GM23338 (cell line): ENCODE results near the gene GPR162. TPM values are rescaled to one million over a fixed set of nuclear protein-coding genes. Genes with fewer than 3 reads are reported as not detected.

Experiments used
- ATAC-seq: fragments of 200-7000 bp; cut with Tn5 transposase; 3 replicates; pipeline ENCODE4 v1.9.1; 2020
- DNase-seq: peaks from one replicate; pipeline ENCODE4 v3.0.0-alpha.2; 2015; ENCODE audit warnings: low spot score
- H2AFZ ChIP-seq: fragments of 200-600 bp; sonication (generic); 2 replicates; pipeline ENCODE4 v1.8.0; 2016; ENCODE audit warnings: antibody characterized with exemption, mild to moderate bottlenecking, moderate library complexity
- H3F3A ChIP-seq: fragments of 200-600 bp; sonication (generic); replicated peaks from 2 replicates; pipeline ENCODE4 v1.8.0; 2017; ENCODE audit warnings: antibody characterized with exemption, mixed run types, low read depth
- H3K27ac ChIP-seq: fragments of 200-600 bp; sonication (generic); 2 replicates; pipeline ENCODE4 v1.6.1; 2016; ENCODE audit warnings: low read depth
- H3K27me3 ChIP-seq: fragments of 200-600 bp; sonication (generic); 2 replicates; pipeline ENCODE4 v1.8.0; 2016; ENCODE audit warnings: mild to moderate bottlenecking, mixed run types, moderate library complexity; ENCODE audit not compliant: insufficient read depth
- H3K36me3 ChIP-seq: fragments of 200-600 bp; sonication (generic); 2 replicates; pipeline ENCODE4 v1.8.0; 2016; ENCODE audit warnings: mild to moderate bottlenecking; ENCODE audit not compliant: insufficient read depth
- H3K4me1 ChIP-seq: fragments of 200-600 bp; sonication (generic); 2 replicates; pipeline ENCODE4 v1.8.0; 2016; ENCODE audit warnings: mild to moderate bottlenecking, moderate library complexity; ENCODE audit not compliant: insufficient read depth
- H3K4me2 ChIP-seq: fragments of 200-600 bp; sonication (generic); 2 replicates; pipeline ENCODE4 v1.7.1; 2017; ENCODE audit warnings: mixed run types
- H3K4me3 ChIP-seq: fragments of 200-600 bp; sonication (generic); 2 replicates; pipeline ENCODE4 v1.6.1; 2016; ENCODE audit warnings: mixed run types
- H3K79me2 ChIP-seq: fragments of 200-600 bp; sonication (generic); replicated peaks from 2 replicates; pipeline ENCODE4 v1.8.0; 2017; ENCODE audit warnings: mild to moderate bottlenecking; ENCODE audit not compliant: insufficient read depth
- H3K9me2 ChIP-seq: fragments of 200-600 bp; sonication (generic); 2 replicates; pipeline ENCODE4 v1.8.0; 2017; ENCODE audit not compliant: insufficient read depth
- H4K20me1 ChIP-seq: fragments of 200-600 bp; sonication (generic); replicated peaks from 2 replicates; pipeline ENCODE4 v1.8.0; 2017; ENCODE audit warnings: mild to moderate bottlenecking; ENCODE audit not compliant: insufficient read depth
- H3K27ac Mint-ChIP-seq: 2 replicates; pipeline ENCODE4 v1.8.0; 2020; ENCODE audit warnings: inconsistent platforms, mild to moderate bottlenecking, moderate library complexity, mixed read lengths
- H3K27me3 Mint-ChIP-seq: 3 replicates; pipeline ENCODE4 v1.8.0; 2022; ENCODE audit warnings: low read depth, mild to moderate bottlenecking, moderate library complexity, mixed read lengths, inconsistent platforms; ENCODE audit not compliant: insufficient read depth, poor library complexity
- H3K36me3 Mint-ChIP-seq: 3 replicates; pipeline ENCODE4 v1.8.0; 2021; ENCODE audit warnings: low read depth, mild to moderate bottlenecking, inconsistent platforms, moderate library complexity, mixed read lengths
- H3K4me1 Mint-ChIP-seq: 3 replicates; pipeline ENCODE4 v1.8.0; 2020; ENCODE audit warnings: mild to moderate bottlenecking, inconsistent platforms, mixed read lengths
- H3K4me3 Mint-ChIP-seq: 3 replicates; pipeline ENCODE4 v1.8.0; 2021; ENCODE audit warnings: moderate library complexity, mild to moderate bottlenecking, inconsistent platforms, mixed read lengths
- H3K9me3 Mint-ChIP-seq: 3 replicates; pipeline ENCODE4 v1.8.0; 2020; ENCODE audit warnings: moderate library complexity, mild to moderate bottlenecking, inconsistent platforms, mixed read lengths
- CREB1 ChIP-seq: fragments of 250-450 bp; sonication (Bioruptor Pico); IDR thresholded peaks from 2 replicates; pipeline ENCODE4 v1.5.0; 2020; ENCODE audit warnings: low read depth, mild to moderate bottlenecking, moderate library complexity
- EZH2 ChIP-seq: fragments of 200-600 bp; sonication (generic); IDR thresholded peaks from one replicate; pipeline ENCODE4 v1.8.0; 2017; ENCODE audit warnings: antibody characterized with exemption, mild to moderate bottlenecking, low read depth; ENCODE audit not compliant: unreplicated experiment
- EZH2phosphoT487 ChIP-seq: fragments of 200-600 bp; sonication (generic); IDR thresholded peaks from one replicate; pipeline ENCODE4 v1.8.1; 2018; ENCODE audit warnings: antibody characterized with exemption; ENCODE audit not compliant: unreplicated experiment
- JUNB ChIP-seq: IDR thresholded peaks from one replicate; pipeline ENCODE4 v1.6.1; 2016; ENCODE audit warnings: antibody characterized with exemption; ENCODE audit not compliant: unreplicated experiment
- NANOG ChIP-seq: IDR thresholded peaks from 2 replicates; pipeline ENCODE4 v1.6.1; 2016; ENCODE audit warnings: antibody characterized with exemption, borderline replicate concordance
- POLR2AphosphoS5 ChIP-seq: IDR thresholded peaks from 2 replicates; pipeline ENCODE4 v1.6.1; 2016; ENCODE audit warnings: antibody characterized with exemption, low read depth
- STAT1 ChIP-seq: IDR thresholded peaks from one replicate; pipeline ENCODE4 v1.6.1; 2016; ENCODE audit warnings: antibody characterized with exemption; ENCODE audit not compliant: unreplicated experiment
- ZNF114 ChIP-seq: fragments of 250-450 bp; sonication (Bioruptor Pico); IDR thresholded peaks from 2 replicates; pipeline ENCODE4 v1.5.0; 2020; ENCODE audit warnings: mild to moderate bottlenecking, moderate library complexity
- ZNF331 ChIP-seq: fragments of 250-450 bp; sonication (Bioruptor Pico); IDR thresholded peaks from 2 replicates; pipeline ENCODE4 v1.5.0; 2020; ENCODE audit warnings: low read depth, mild to moderate bottlenecking, moderate library complexity
- polyA plus RNA-seq: library from polyadenylated mRNA; unstranded; fragments of >200 nt; fragmentation: Nextera tagmentation; extraction: Ambion mirVana; gene quantifications from 2 replicates; pipeline ENCODE4 v1.2.1, GENCODE V29; 2016
- total RNA-seq: library from RNA; depleted of rRNA; stranded (reverse); fragments of >200 nt; shearing (Covaris generic); gene quantifications from 2 replicates; pipeline ENCODE4 v1.2.3, GENCODE V29; 2014
- TF ChIP-seq, protein P1 (sequence below), 2 experiments: fragments of 200-600 bp in 1 of 2; sonication (generic) in 1 of 2; conservative IDR thresholded peaks; 2 replicates each; pipeline versions ENCODE4 v1.5.1 to v1.6.1; 2016 to 2017; ENCODE audit warnings: antibody characterized with exemption in 2 of 2, low read depth in 2 of 2, mild to moderate bottlenecking in 2 of 2, moderate library complexity in 1 of 2
- TF ChIP-seq, protein P2 (sequence below): fragments of 250-450 bp; sonication (Bioruptor Pico); IDR thresholded peaks from 2 replicates; pipeline ENCODE4 v1.5.0; 2020; ENCODE audit warnings: mild to moderate bottlenecking, moderate library complexity
- TF ChIP-seq, protein P3 (sequence below): IDR thresholded peaks from one replicate; pipeline ENCODE4 v1.6.1; 2018; ENCODE audit warnings: antibody characterized with exemption; ENCODE audit not compliant: unreplicated experiment
- TF ChIP-seq, protein P4 (sequence below): IDR thresholded peaks from 2 replicates; pipeline ENCODE4 v1.6.1; 2016; ENCODE audit warnings: antibody characterized with exemption

GPR162 gene
- total and polyA plus RNA-seq, 2 experiments from 2014 or later, result 4.7 to 5.0 TPM

DNA sequence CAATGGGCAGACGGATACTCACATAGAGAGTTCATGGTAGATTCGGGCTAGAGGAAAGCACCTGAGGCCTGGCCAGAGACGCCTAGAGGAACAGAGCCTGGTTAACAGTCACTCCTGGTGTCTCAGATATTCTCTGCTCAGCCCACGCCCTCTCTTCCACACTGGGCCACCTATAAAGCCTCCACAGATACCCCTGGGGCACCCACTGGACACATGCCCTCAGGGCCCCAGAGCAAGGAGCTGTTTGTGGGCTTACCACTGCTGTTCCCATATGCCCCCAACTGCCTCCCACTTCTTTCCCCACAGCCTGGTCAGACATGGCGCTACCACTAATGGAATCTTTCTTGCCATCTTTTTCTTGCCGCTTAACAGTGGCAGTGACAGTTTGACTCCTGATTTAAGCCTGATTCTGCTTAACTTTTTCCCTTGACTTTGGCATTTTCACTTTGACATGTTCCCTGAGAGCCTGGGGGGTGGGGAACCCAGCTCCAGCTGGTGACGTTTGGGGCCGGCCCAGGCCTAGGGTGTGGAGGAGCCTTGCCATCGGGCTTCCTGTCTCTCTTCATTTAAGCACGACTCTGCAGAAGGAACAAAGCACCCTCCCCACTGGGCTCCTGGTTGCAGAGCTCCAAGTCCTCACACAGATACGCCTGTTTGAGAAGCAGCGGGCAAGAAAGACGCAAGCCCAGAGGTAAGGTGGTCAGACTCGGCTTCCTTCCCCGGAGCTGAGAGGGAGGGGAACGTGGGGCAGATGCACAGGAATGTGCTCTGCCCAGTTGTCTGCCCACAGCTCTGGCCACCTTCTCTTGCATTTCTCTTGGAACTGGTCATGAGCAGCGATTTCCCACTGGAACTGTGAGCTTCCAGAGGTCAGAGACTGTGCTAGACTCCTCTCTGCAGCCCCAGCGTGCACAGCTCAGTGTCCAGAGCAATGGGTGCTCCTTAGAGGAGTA is 32.4 kb upstream of the GPR162 start, which contains the start of gene CD4:
CD4 (plus strand) TSS at position 557 of the 953 bp plus-strand sequence. CDS start 10,611 bp downstream, outside the sequence.
- Mint-ChIP-seq H3K27me3 (peaks cover 12% of the 10 kb centered on the region), H3K9me3 (no peaks in the 10 kb centered on the region), H3K27ac (no peak within 1 kb of the TSS), H3K4me1 (peaks cover 29% of the 10 kb centered on the region), H3K36me3 (no peaks in the 10 kb centered on the region; the same call in 2 of the 3 replicates), H3K4me3 (no peak within 1 kb of the TSS; the same call in 2 of the 3 replicates)
- peak within 1 kb of the TSS; percentile 55; the same call in 1 of the 2 replicates for H3K4me2 ChIP-seq
- ATAC-seq (peak; percentile 50), DNase-seq (peak; percentile 53)
- no peaks in the 10 kb centered on the region for H3K79me2 ChIP-seq
- H3K9me2 ChIP-seq, result no peaks in the 10 kb centered on the region
- H3K4me1 ChIP-seq, result peaks cover 22% of the 10 kb centered on the region
- TF ChIP-seq JUNB (no peak), ZNF114 (CRISPR knock-in tag) (no peak), CREB1 (CRISPR knock-in tag) (no peak), EZH2phosphoT487 (no peak), STAT1 (no peak), NANOG (no peak), ZNF331 (no peak), POLR2AphosphoS5 (no peak), EZH2 (no peak)
- TF ChIP-seq, protein P1, sequence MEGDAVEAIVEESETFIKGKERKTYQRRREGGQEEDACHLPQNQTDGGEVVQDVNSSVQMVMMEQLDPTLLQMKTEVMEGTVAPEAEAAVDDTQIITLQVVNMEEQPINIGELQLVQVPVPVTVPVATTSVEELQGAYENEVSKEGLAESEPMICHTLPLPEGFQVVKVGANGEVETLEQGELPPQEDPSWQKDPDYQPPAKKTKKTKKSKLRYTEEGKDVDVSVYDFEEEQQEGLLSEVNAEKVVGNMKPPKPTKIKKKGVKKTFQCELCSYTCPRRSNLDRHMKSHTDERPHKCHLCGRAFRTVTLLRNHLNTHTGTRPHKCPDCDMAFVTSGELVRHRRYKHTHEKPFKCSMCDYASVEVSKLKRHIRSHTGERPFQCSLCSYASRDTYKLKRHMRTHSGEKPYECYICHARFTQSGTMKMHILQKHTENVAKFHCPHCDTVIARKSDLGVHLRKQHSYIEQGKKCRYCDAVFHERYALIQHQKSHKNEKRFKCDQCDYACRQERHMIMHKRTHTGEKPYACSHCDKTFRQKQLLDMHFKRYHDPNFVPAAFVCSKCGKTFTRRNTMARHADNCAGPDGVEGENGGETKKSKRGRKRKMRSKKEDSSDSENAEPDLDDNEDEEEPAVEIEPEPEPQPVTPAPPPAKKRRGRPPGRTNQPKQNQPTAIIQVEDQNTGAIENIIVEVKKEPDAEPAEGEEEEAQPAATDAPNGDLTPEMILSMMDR (conservative IDR thresholded peaks at IDR 0.05; ENCODE audit: low read depth in 2 of 2), result no peak
- TF ChIP-seq, protein P2, sequence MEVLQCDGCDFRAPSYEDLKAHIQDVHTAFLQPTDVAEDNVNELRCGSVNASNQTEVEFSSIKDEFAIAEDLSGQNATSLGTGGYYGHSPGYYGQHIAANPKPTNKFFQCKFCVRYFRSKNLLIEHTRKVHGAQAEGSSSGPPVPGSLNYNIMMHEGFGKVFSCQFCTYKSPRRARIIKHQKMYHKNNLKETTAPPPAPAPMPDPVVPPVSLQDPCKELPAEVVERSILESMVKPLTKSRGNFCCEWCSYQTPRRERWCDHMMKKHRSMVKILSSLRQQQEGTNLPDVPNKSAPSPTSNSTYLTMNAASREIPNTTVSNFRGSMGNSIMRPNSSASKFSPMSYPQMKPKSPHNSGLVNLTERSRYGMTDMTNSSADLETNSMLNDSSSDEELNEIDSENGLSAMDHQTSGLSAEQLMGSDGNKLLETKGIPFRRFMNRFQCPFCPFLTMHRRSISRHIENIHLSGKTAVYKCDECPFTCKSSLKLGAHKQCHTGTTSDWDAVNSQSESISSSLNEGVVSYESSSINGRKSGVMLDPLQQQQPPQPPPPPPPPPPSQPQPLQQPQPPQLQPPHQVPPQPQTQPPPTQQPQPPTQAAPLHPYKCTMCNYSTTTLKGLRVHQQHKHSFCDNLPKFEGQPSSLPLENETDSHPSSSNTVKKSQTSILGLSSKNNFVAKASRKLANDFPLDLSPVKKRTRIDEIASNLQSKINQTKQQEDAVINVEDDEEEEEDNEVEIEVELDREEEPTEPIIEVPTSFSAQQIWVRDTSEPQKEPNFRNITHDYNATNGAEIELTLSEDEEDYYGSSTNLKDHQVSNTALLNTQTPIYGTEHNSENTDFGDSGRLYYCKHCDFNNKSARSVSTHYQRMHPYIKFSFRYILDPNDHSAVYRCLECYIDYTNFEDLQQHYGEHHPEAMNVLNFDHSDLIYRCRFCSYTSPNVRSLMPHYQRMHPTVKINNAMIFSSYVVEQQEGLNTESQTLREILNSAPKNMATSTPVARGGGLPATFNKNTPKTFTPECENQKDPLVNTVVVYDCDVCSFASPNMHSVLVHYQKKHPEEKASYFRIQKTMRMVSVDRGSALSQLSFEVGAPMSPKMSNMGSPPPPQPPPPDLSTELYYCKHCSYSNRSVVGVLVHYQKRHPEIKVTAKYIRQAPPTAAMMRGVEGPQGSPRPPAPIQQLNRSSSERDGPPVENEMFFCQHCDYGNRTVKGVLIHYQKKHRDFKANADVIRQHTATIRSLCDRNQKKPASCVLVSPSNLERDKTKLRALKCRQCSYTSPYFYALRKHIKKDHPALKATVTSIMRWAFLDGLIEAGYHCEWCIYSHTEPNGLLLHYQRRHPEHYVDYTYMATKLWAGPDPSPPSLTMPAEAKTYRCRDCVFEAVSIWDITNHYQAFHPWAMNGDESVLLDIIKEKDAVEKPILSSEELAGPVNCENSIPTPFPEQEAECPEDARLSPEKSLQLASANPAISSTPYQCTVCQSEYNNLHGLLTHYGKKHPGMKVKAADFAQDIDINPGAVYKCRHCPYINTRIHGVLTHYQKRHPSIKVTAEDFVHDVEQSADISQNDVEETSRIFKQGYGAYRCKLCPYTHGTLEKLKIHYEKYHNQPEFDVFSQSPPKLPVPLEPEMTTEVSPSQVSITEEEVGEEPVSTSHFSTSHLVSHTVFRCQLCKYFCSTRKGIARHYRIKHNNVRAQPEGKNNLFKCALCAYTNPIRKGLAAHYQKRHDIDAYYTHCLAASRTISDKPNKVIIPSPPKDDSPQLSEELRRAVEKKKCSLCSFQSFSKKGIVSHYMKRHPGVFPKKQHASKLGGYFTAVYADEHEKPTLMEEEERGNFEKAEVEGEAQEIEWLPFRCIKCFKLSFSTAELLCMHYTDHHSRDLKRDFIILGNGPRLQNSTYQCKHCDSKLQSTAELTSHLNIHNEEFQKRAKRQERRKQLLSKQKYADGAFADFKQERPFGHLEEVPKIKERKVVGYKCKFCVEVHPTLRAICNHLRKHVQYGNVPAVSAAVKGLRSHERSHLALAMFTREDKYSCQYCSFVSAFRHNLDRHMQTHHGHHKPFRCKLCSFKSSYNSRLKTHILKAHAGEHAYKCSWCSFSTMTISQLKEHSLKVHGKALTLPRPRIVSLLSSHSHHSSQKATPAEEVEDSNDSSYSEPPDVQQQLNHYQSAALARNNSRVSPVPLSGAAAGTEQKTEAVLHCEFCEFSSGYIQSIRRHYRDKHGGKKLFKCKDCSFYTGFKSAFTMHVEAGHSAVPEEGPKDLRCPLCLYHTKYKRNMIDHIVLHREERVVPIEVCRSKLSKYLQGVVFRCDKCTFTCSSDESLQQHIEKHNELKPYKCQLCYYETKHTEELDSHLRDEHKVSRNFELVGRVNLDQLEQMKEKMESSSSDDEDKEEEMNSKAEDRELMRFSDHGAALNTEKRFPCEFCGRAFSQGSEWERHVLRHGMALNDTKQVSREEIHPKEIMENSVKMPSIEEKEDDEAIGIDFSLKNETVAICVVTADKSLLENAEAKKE (CRISPR knock-in tag), result no peak
- TF ChIP-seq, protein P3, sequence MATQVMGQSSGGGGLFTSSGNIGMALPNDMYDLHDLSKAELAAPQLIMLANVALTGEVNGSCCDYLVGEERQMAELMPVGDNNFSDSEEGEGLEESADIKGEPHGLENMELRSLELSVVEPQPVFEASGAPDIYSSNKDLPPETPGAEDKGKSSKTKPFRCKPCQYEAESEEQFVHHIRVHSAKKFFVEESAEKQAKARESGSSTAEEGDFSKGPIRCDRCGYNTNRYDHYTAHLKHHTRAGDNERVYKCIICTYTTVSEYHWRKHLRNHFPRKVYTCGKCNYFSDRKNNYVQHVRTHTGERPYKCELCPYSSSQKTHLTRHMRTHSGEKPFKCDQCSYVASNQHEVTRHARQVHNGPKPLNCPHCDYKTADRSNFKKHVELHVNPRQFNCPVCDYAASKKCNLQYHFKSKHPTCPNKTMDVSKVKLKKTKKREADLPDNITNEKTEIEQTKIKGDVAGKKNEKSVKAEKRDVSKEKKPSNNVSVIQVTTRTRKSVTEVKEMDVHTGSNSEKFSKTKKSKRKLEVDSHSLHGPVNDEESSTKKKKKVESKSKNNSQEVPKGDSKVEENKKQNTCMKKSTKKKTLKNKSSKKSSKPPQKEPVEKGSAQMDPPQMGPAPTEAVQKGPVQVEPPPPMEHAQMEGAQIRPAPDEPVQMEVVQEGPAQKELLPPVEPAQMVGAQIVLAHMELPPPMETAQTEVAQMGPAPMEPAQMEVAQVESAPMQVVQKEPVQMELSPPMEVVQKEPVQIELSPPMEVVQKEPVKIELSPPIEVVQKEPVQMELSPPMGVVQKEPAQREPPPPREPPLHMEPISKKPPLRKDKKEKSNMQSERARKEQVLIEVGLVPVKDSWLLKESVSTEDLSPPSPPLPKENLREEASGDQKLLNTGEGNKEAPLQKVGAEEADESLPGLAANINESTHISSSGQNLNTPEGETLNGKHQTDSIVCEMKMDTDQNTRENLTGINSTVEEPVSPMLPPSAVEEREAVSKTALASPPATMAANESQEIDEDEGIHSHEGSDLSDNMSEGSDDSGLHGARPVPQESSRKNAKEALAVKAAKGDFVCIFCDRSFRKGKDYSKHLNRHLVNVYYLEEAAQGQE, result no peak
- TF ChIP-seq, protein P4, sequence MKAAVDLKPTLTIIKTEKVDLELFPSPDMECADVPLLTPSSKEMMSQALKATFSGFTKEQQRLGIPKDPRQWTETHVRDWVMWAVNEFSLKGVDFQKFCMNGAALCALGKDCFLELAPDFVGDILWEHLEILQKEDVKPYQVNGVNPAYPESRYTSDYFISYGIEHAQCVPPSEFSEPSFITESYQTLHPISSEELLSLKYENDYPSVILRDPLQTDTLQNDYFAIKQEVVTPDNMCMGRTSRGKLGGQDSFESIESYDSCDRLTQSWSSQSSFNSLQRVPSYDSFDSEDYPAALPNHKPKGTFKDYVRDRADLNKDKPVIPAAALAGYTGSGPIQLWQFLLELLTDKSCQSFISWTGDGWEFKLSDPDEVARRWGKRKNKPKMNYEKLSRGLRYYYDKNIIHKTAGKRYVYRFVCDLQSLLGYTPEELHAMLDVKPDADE, result no peak
- H3F3A ChIP-seq, result no peaks in the 10 kb centered on the region
- no peaks in the 10 kb centered on the region for H3K36me3 ChIP-seq
- peak within 1 kb of the TSS; percentile 97 for H2AFZ ChIP-seq
- no peaks in the 10 kb centered on the region for H3K27me3 ChIP-seq
- 0 out of 2 replicates have a peak within 1 kb of the TSS, but pooled peaks have one; percentile 26 for H3K4me3 ChIP-seq
- no peaks in the 10 kb centered on the region for H4K20me1 ChIP-seq
- H3K27ac ChIP-seq, result no peak within 1 kb of the TSS
